ENCODE measurements around the gene GEMIN2. TPM values are rescaled to one million over a fixed set of nuclear protein-coding genes. Genes with fewer than 3 reads are reported as not detected.

GEMIN2 gene
- total RNA-seq, 3 donors from 2014 or later (not counting 1 experiment from before 2014, with no cell fraction given): 8.4 to 12.8 (median 10.0) TPM

DNA sequence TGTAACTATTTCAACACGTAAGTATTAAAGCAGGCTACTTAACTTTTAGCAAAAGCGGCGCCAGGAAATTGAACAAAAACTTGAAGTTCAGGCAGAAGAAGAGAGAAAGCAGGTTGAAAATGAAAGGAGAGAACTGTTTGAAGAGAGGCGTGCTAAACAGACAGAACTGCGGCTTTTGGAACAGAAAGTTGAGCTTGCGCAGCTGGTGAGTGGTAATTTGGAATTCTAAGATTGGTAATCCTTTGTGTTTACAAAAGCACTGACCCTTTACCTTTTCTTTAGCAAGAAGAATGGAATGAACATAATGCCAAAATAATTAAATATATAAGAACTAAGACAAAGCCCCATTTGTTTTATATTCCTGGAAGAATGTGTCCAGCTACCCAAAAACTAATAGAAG is 64.9 kb downstream of the GEMIN2 start:
- peak overlapping the region; percentile 41 for H3K4me3 Mint-ChIP-seq
- Histone ChIP-seq H3K4me1 (ENCODE audit: control insufficient read depth, insufficient read depth, low read length) (peaks cover 15% of the 10 kb centered on the region), H3K36me3 (ENCODE audit: control insufficient read depth, insufficient read depth, low read length) (peaks cover 73% of the 10 kb centered on the region), H3K27ac (ENCODE audit: low read length) (no peak overlapping the region), H3K4me3 (ENCODE audit: low read length) (no peak overlapping the region), H3K9me3 (ENCODE audit: control insufficient read depth, insufficient read depth, low read length) (no peaks in the 10 kb centered on the region), H3K27me3 (ENCODE audit: control insufficient read depth, insufficient read depth, low read length) (no peaks in the 10 kb centered on the region)
- DNase-seq: no peak
- H3K4me1 Mint-ChIP-seq: peaks cover 32 to 41% of the 10 kb centered on the region in 2 donors
- TF ChIP-seq, protein P1, sequence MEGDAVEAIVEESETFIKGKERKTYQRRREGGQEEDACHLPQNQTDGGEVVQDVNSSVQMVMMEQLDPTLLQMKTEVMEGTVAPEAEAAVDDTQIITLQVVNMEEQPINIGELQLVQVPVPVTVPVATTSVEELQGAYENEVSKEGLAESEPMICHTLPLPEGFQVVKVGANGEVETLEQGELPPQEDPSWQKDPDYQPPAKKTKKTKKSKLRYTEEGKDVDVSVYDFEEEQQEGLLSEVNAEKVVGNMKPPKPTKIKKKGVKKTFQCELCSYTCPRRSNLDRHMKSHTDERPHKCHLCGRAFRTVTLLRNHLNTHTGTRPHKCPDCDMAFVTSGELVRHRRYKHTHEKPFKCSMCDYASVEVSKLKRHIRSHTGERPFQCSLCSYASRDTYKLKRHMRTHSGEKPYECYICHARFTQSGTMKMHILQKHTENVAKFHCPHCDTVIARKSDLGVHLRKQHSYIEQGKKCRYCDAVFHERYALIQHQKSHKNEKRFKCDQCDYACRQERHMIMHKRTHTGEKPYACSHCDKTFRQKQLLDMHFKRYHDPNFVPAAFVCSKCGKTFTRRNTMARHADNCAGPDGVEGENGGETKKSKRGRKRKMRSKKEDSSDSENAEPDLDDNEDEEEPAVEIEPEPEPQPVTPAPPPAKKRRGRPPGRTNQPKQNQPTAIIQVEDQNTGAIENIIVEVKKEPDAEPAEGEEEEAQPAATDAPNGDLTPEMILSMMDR (IDR thresholded peaks at IDR 0.05): no peak
- ATAC-seq: no peak
- H3K36me3 Mint-ChIP-seq: peaks cover 21% of the 10 kb centered on the region
- intact Hi-C loops (cut with micrococcal nuclease): loop anchor here (10.0 kb wide), 1 partner anchor 1104 kb away; no protein-coding TSS in a partner anchor
- 97% methylated on average over 6 of the region's 6 CpGs for WGBS (ENCODE audit: insufficient coverage)
- H3K9me3 Mint-ChIP-seq: no peaks in the 10 kb centered on the region
- H3K27me3 Mint-ChIP-seq (ENCODE audit: low read depth in 2 of 2): no peaks in the 10 kb centered on the region
- peak overlapping the region in 1 of 2 donors; percentile 72 for H3K27ac Mint-ChIP-seq

DNA sequence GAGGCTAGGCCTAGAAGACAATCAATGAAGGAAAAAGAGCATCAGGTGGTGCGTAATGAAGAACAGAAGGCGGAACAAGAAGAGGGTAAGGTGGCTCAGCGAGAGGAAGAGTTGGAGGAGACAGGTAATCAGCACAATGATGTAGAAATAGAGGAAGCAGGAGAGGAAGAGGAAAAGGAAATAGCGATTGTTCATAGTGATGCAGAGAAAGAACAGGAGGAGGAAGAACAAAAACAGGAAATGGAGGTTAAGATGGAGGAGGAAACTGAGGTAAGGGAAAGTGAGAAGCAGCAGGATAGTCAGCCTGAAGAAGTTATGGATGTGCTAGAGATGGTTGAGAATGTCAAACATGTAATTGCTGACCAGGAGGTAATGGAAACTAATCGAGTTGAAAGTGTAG is 66.4 kb downstream of the GEMIN2 start:
- H3K36me3 ChIP-seq (ENCODE audit: control insufficient read depth, insufficient read depth, low read length): peaks cover 83% of the 10 kb centered on the region
- Mint-ChIP-seq H3K27me3 (ENCODE audit: low read depth in 2 of 2) (no peaks in the 10 kb centered on the region), H3K27ac (no peak overlapping the region), H3K4me1 (peaks cover 27 to 31% of the 10 kb centered on the region in 2 donors), H3K36me3 (peaks cover 21% of the 10 kb centered on the region), H3K4me3 (no peak overlapping the region), H3K9me3 (no peaks in the 10 kb centered on the region)
- TF ChIP-seq, protein P1 (IDR thresholded peaks at IDR 0.05): no peak
- H3K4me1 ChIP-seq (ENCODE audit: control insufficient read depth, insufficient read depth, low read length): peaks cover 9% of the 10 kb centered on the region
- intact Hi-C loops (cut with micrococcal nuclease): no loop called here
- 92% methylated on average over 5 of the region's 5 CpGs for WGBS (ENCODE audit: insufficient coverage)
- H3K9me3 ChIP-seq (ENCODE audit: control insufficient read depth, insufficient read depth, low read length): no peaks in the 10 kb centered on the region
- H3K4me3 ChIP-seq (ENCODE audit: low read length): no peak overlapping the region
- DNase-seq (no peak), ATAC-seq (no peak)
- no peak overlapping the region for H3K27ac ChIP-seq (ENCODE audit: low read length)
- no peaks in the 10 kb centered on the region for H3K27me3 ChIP-seq (ENCODE audit: control insufficient read depth, insufficient read depth, low read length)

DNA sequence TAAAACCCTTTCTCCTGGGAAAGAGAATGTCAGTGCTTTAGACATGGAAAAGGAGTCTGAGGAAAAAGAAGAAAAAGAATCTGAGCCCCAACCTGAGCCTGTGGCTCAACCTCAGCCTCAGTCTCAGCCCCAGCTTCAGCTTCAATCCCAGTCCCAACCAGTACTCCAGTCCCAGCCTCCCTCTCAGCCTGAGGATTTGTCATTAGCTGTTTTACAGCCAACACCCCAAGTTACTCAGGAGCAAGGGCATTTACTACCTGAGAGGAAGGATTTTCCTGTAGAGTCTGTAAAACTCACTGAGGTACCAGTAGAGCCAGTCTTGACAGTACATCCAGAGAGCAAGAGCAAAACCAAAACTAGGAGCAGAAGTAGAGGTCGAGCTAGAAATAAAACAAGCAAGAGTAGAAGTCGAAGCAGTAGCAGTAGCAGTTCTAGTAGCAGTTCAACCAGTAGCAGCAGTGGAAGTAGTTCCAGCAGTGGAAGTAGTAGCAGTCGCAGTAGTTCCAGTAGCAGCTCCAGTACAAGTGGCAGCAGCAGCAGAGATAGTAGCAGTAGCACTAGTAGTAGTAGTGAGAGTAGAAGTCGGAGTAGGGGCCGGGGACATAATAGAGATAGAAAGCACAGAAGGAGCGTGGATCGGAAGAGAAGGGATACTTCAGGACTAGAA is 67.0 kb downstream of the GEMIN2 start:
- Histone ChIP-seq H3K27me3 (ENCODE audit: control insufficient read depth, insufficient read depth, low read length) (no peaks in the 10 kb centered on the region), H3K4me1 (ENCODE audit: control insufficient read depth, insufficient read depth, low read length) (peaks cover 4% of the 10 kb centered on the region), H3K36me3 (ENCODE audit: control insufficient read depth, insufficient read depth, low read length) (peaks cover 83% of the 10 kb centered on the region), H3K27ac (ENCODE audit: low read length) (no peak overlapping the region), H3K9me3 (ENCODE audit: control insufficient read depth, insufficient read depth, low read length) (no peaks in the 10 kb centered on the region), H3K4me3 (ENCODE audit: low read length) (no peak overlapping the region)
- Mint-ChIP-seq H3K4me3 (no peak overlapping the region), H3K36me3 (peaks cover 21% of the 10 kb centered on the region), H3K4me1 (peaks cover 22 to 25% of the 10 kb centered on the region in 2 donors), H3K9me3 (no peaks in the 10 kb centered on the region), H3K27me3 (ENCODE audit: low read depth in 2 of 2) (no peaks in the 10 kb centered on the region), H3K27ac (no peak overlapping the region)
- TF ChIP-seq, protein P1 (IDR thresholded peaks at IDR 0.05): no peak
- DNase-seq (no peak), ATAC-seq (peak in 1 of 3 donors; percentile 19)
- intact Hi-C loops (cut with micrococcal nuclease): no loop called here
- WGBS (ENCODE audit: insufficient coverage): 95% methylated on average over 7 of the region's 7 CpGs

DNA sequence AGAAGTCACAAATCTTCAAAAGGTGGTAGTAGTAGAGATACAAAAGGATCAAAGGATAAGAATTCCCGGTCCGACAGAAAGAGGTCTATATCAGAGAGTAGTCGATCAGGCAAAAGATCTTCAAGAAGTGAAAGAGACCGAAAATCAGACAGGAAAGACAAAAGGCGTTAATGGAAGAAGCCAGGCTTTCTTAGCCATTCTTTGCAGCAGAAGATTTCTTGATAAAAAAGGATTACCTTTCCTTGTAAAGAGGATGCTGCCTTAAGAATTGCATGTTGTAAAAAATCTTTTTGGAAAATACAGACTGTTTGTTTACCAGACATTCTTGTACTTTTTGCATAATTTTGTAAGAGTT is 67.5 kb downstream of the GEMIN2 start:
- peaks cover 21 to 24% of the 10 kb centered on the region in 2 donors for H3K4me1 Mint-ChIP-seq
- 91% methylated on average over 5 of the region's 5 CpGs for WGBS (ENCODE audit: insufficient coverage)
- Histone ChIP-seq H3K27ac (ENCODE audit: low read length) (no peak overlapping the region), H3K36me3 (ENCODE audit: control insufficient read depth, insufficient read depth, low read length) (peaks cover 81% of the 10 kb centered on the region), H3K4me1 (ENCODE audit: control insufficient read depth, insufficient read depth, low read length) (no peaks in the 10 kb centered on the region), H3K27me3 (ENCODE audit: control insufficient read depth, insufficient read depth, low read length) (no peaks in the 10 kb centered on the region), H3K9me3 (ENCODE audit: control insufficient read depth, insufficient read depth, low read length) (no peaks in the 10 kb centered on the region), H3K4me3 (ENCODE audit: low read length) (no peak overlapping the region)
- DNase-seq (no peak), ATAC-seq (no peak)
- intact Hi-C loops (cut with micrococcal nuclease): no loop called here
- H3K4me3 Mint-ChIP-seq: no peak overlapping the region
- TF ChIP-seq, protein P1 (IDR thresholded peaks at IDR 0.05): no peak
- no peaks in the 10 kb centered on the region for H3K9me3 Mint-ChIP-seq
- H3K27ac Mint-ChIP-seq: no peak overlapping the region
- peaks cover 20% of the 10 kb centered on the region for H3K36me3 Mint-ChIP-seq
- H3K27me3 Mint-ChIP-seq (ENCODE audit: low read depth in 2 of 2): no peaks in the 10 kb centered on the region

Data from natural killer cell (primary cell).